ENCODE measurements around the gene RPN2.

Gene RPN2

DNA sequence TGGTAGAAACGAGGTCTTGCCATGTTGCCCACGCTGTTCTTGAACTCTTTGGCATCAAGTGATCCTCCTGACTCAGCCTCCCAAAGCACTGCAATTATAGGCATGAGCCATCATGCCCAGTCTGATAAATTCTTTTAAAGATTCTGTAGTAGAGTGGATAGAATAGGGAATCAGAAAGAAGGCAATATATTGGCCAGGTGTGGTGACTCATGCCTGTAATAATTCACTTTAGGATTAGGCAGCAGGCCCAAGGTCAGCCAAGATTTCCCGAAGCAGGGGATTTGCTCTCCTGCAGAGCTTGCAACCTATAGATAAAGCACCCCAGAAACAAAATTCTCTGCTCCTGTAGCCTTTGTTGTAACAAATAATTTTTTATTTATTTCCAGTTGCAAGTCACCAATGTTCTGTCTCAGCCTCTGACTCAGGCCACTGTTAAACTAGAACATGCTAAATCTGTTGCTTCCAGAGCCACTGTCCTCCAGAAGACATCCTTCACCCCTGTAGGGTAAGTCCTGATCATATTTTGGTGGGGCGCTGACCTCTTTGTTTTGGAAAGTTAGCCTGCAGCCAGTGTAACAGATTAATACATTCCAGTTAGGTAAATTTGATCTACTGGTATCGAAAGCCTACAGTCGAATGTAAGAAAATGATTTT, 30.7 kb downstream of the RPN2 start:
- no peaks in the 10 kb centered on the region for H3K9me3 ChIP-seq (ENCODE audit: control insufficient read depth, insufficient read depth, low read length)
- no peaks in the 10 kb centered on the region for H3K4me1 ChIP-seq (ENCODE audit: control insufficient read depth, insufficient read depth, low read length)
- H3K27ac ChIP-seq (ENCODE audit: low read length) = no peak overlapping the region
- no peak for DNase-seq (ENCODE audit: low read depth, low spot score)
- H3K4me3 ChIP-seq (ENCODE audit: low read length) = no peak overlapping the region
- H3K27me3 ChIP-seq (ENCODE audit: control insufficient read depth, insufficient read depth, low read length) = no peaks in the 10 kb centered on the region
- peaks cover 24% of the 10 kb centered on the region; the same call in 1 of the 2 replicates for H3K36me3 ChIP-seq (ENCODE audit: control insufficient read depth, insufficient read depth, low read length)
- 100% methylated on average over 2 of the region's 6 CpGs for WGBS (ENCODE audit: insufficient coverage, insufficient read length)

DNA sequence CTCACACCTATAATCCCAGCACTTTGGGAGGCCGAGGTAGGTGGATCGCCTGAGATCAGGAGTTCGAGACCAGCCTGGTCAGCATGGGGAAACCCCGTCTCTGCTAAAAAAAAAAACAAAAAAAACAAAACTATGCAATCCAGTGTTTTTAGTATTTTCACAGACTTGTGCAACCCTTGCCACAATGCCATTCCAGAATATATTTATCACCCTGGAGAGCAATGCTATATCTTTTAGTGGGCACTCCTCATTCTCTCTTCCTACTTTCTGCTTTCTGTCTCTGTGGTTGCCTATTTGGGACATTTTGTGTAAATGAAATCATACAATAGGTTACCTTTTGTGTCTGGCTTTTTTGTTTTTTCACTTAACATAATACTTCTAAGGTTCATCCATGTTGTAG, 39.3 kb downstream of the RPN2 start:
- Histone ChIP-seq H3K4me3 (ENCODE audit: low read length) (no peak overlapping the region), H3K27ac (ENCODE audit: low read length) (no peak overlapping the region), H3K4me1 (ENCODE audit: control insufficient read depth, insufficient read depth, low read length) (no peaks in the 10 kb centered on the region), H3K27me3 (ENCODE audit: control insufficient read depth, insufficient read depth, low read length) (no peaks in the 10 kb centered on the region), H3K36me3 (ENCODE audit: control insufficient read depth, insufficient read depth, low read length) (peaks cover 6% of the 10 kb centered on the region; the same call in 1 of the 2 replicates), H3K9me3 (ENCODE audit: control insufficient read depth, insufficient read depth, low read length) (no peaks in the 10 kb centered on the region)
- WGBS (ENCODE audit: insufficient coverage, insufficient read length) = no CpG with 5 or more reads among the region's 4 CpGs
- no peak for DNase-seq (ENCODE audit: low read depth, low spot score)

DNA sequence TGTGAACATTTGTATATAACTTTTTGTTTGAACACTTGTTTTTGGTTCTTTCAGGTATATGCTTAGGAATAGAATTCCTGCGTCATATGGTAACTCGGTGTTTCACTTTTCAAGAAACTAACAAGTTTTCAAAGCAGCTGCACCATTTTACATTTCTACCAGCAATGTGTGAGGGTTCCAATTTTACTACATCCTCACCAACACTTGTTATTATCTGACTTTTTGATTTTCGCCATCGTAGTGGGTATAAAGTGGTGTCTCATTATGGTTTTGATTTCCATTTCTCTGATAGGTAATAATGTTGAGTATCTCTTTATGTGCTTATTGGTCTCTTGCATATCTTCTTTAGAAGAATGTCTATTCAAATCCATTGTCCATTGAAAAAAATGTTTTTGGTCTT, 39.8 kb downstream of the RPN2 start:
- no peaks in the 10 kb centered on the region for H3K4me1 ChIP-seq (ENCODE audit: control insufficient read depth, insufficient read depth, low read length)
- H3K27ac ChIP-seq (ENCODE audit: low read length) = no peak overlapping the region
- no peak overlapping the region for H3K4me3 ChIP-seq (ENCODE audit: low read length)
- H3K36me3 ChIP-seq (ENCODE audit: control insufficient read depth, insufficient read depth, low read length) = peaks cover 11% of the 10 kb centered on the region
- WGBS (ENCODE audit: insufficient coverage, insufficient read length) = no CpG with 5 or more reads among the region's 4 CpGs
- no peaks in the 10 kb centered on the region for H3K27me3 ChIP-seq (ENCODE audit: control insufficient read depth, insufficient read depth, low read length)
- DNase-seq (ENCODE audit: low read depth, low spot score) = no peak
- H3K9me3 ChIP-seq (ENCODE audit: control insufficient read depth, insufficient read depth, low read length) = no peaks in the 10 kb centered on the region

- Histone ChIP-seq H3K36me3 (ENCODE audit: control insufficient read depth, insufficient read depth, low read length) (peaks cover 14% of the 10 kb centered on the region), H3K4me3 (ENCODE audit: low read length) (no peak overlapping the region), H3K4me1 (ENCODE audit: control insufficient read depth, insufficient read depth, low read length) (no peaks in the 10 kb centered on the region), H3K27ac (ENCODE audit: low read length) (no peak overlapping the region), H3K27me3 (ENCODE audit: control insufficient read depth, insufficient read depth, low read length) (no peaks in the 10 kb centered on the region), H3K9me3 (ENCODE audit: control insufficient read depth, insufficient read depth, low read length) (no peaks in the 10 kb centered on the region)
- no peak for DNase-seq (ENCODE audit: low read depth, low spot score)
- no CpG with 5 or more reads among the region's 10 CpGs for WGBS (ENCODE audit: insufficient coverage, insufficient read length)
These were observed 40.9 kb downstream of the RPN2 start for GRCh38 chr20:37219751-37220668.

DNA sequence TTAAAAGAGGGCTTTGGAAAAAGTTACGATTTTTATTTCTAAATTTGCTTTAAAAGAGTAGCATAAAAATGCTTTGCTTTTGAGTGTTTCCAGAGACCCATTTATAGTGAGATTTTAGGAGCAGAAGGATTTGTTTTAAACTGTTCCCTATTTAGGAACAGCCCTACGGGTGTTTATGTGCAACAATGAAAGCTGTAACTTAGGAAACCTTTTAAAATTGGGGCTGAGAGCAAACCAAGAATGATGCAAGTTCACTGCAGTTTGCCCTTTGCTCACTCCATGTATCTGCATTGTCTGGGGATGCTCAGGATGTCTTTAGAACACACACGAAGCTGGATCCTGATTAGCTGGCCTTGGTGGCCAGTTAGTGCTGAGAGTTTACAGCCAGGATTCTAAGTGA, 41.6 kb downstream of the RPN2 start:
- Histone ChIP-seq H3K4me1 (ENCODE audit: control insufficient read depth, insufficient read depth, low read length) (no peaks in the 10 kb centered on the region), H3K9me3 (ENCODE audit: control insufficient read depth, insufficient read depth, low read length) (no peaks in the 10 kb centered on the region), H3K27ac (ENCODE audit: low read length) (no peak overlapping the region), H3K36me3 (ENCODE audit: control insufficient read depth, insufficient read depth, low read length) (peaks cover 20% of the 10 kb centered on the region), H3K27me3 (ENCODE audit: control insufficient read depth, insufficient read depth, low read length) (no peaks in the 10 kb centered on the region), H3K4me3 (ENCODE audit: low read length) (no peak overlapping the region)
- DNase-seq (ENCODE audit: low read depth, low spot score) = no peak
- WGBS (ENCODE audit: insufficient coverage, insufficient read length) = no CpG with 5 or more reads among the region's 3 CpGs

GRCh38 chr20:37222086-37222485, 43.0 kb downstream of the RPN2 start:
- no CpG with 5 or more reads among the region's 4 CpGs for WGBS (ENCODE audit: insufficient coverage, insufficient read length)
- Histone ChIP-seq H3K27ac (ENCODE audit: low read length) (no peak overlapping the region), H3K4me1 (ENCODE audit: control insufficient read depth, insufficient read depth, low read length) (0 out of 2 replicates have a peak, but pooled peaks cover 1% of the 10 kb centered on the region), H3K4me3 (ENCODE audit: low read length) (no peak overlapping the region), H3K9me3 (ENCODE audit: control insufficient read depth, insufficient read depth, low read length) (no peaks in the 10 kb centered on the region), H3K27me3 (ENCODE audit: control insufficient read depth, insufficient read depth, low read length) (no peaks in the 10 kb centered on the region), H3K36me3 (ENCODE audit: control insufficient read depth, insufficient read depth, low read length) (peaks cover 26% of the 10 kb centered on the region)
- DNase-seq (ENCODE audit: low read depth, low spot score) = no peak

DNA sequence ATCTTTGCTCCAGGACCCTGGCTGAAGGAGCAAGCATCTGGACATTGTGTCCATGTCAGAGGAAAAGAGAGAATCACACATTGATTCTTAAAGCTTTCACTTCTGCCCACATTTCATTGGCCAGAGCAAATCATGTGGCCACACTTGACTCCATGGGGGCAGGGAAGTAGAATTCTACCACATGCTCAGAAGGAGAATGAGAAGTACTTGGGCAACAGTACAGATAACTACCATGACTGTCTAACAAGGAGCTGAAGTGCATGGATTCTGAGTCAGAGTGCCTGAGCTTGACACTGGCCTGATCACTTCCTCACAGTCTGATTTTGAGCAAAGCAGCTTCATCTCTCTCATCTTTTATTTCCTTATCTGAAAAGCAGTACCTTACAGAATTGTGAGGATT, 43.9 kb downstream of the RPN2 start:
- no peak overlapping the region for H3K4me3 ChIP-seq (ENCODE audit: low read length)
- H3K27me3 ChIP-seq (ENCODE audit: control insufficient read depth, insufficient read depth, low read length) = no peaks in the 10 kb centered on the region
- 0 out of 2 replicates have a peak, but pooled peaks cover 1% of the 10 kb centered on the region for H3K4me1 ChIP-seq (ENCODE audit: control insufficient read depth, insufficient read depth, low read length)
- H3K9me3 ChIP-seq (ENCODE audit: control insufficient read depth, insufficient read depth, low read length) = no peaks in the 10 kb centered on the region
- H3K36me3 ChIP-seq (ENCODE audit: control insufficient read depth, insufficient read depth, low read length) = peaks cover 26% of the 10 kb centered on the region
- no peak for DNase-seq (ENCODE audit: low read depth, low spot score)
- no peak overlapping the region for H3K27ac ChIP-seq (ENCODE audit: low read length)

DNA sequence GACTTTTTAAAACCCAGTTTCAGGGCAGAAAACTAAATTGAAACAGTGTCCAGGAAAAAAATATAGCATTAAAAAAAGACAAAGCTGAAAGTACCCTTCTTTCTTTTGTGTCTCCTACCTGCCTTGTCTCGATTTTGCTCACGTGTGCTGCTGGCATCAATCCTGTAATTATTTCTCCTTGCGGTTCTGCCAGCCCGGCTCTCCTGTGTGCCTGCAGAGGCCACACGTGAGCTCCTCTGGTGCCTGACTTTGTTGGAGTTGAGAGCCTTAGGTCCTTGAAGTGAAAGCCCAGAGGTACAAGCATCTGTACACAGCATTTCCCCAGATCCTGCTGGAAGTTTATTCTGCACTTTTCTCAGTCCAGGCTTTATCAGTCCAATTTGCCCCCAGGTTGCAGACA, 46.0 kb downstream of the RPN2 start:
- no CpG with 5 or more reads among the region's 5 CpGs for WGBS (ENCODE audit: insufficient coverage, insufficient read length)
- no peak for DNase-seq (ENCODE audit: low read depth, low spot score)
- no peak overlapping the region for H3K4me3 ChIP-seq (ENCODE audit: low read length)
- no peaks in the 10 kb centered on the region for H3K27me3 ChIP-seq (ENCODE audit: control insufficient read depth, insufficient read depth, low read length)
- H3K4me1 ChIP-seq (ENCODE audit: control insufficient read depth, insufficient read depth, low read length) = peaks cover 3% of the 10 kb centered on the region
- no peak overlapping the region for H3K27ac ChIP-seq (ENCODE audit: low read length)
- peaks cover 36% of the 10 kb centered on the region for H3K36me3 ChIP-seq (ENCODE audit: control insufficient read depth, insufficient read depth, low read length)
- H3K9me3 ChIP-seq (ENCODE audit: control insufficient read depth, insufficient read depth, low read length) = no peaks in the 10 kb centered on the region

GRCh38 chr20:37226889-37227288, 47.8 kb downstream of the RPN2 start:
- Histone ChIP-seq H3K27me3 (ENCODE audit: control insufficient read depth, insufficient read depth, low read length) (no peaks in the 10 kb centered on the region), H3K36me3 (ENCODE audit: control insufficient read depth, insufficient read depth, low read length) (peaks cover 42% of the 10 kb centered on the region), H3K4me3 (ENCODE audit: low read length) (no peak overlapping the region), H3K4me1 (ENCODE audit: control insufficient read depth, insufficient read depth, low read length) (peaks cover 3% of the 10 kb centered on the region), H3K27ac (ENCODE audit: low read length) (no peak overlapping the region), H3K9me3 (ENCODE audit: control insufficient read depth, insufficient read depth, low read length) (no peaks in the 10 kb centered on the region)
- WGBS (ENCODE audit: insufficient coverage, insufficient read length) = no CpG with 5 or more reads among the region's 3 CpGs
- no peak for DNase-seq (ENCODE audit: low read depth, low spot score)

GRCh38 chr20:37228082-37228481, 49.0 kb downstream of the RPN2 start:
- H3K9me3 ChIP-seq (ENCODE audit: control insufficient read depth, insufficient read depth, low read length) = no peaks in the 10 kb centered on the region
- H3K4me1 ChIP-seq (ENCODE audit: control insufficient read depth, insufficient read depth, low read length) = peaks cover 3% of the 10 kb centered on the region
- peaks cover 46% of the 10 kb centered on the region for H3K36me3 ChIP-seq (ENCODE audit: control insufficient read depth, insufficient read depth, low read length)
- no peak for DNase-seq (ENCODE audit: low read depth, low spot score)
- no peaks in the 10 kb centered on the region for H3K27me3 ChIP-seq (ENCODE audit: control insufficient read depth, insufficient read depth, low read length)
- no CpG with 5 or more reads among the region's 6 CpGs for WGBS (ENCODE audit: insufficient coverage, insufficient read length)
- no peak overlapping the region for H3K4me3 ChIP-seq (ENCODE audit: low read length)
- H3K27ac ChIP-seq (ENCODE audit: low read length) = no peak overlapping the region

All from iPS DF 6.9 (cell line).